HG03575 (cell line): ENCODE measurements around the gene KLHL26.

Experiments used
- ATAC-seq: cut with Tn5 transposase; IDR thresholded peaks from one replicate; pipeline ENCODE4 v1.9.1; 2021; ENCODE audit not compliant: unreplicated experiment, insufficient number of reproducible peaks, low FRiP score; ENCODE audit errors: extremely low read depth

KLHL26 gene

GRCh38 chr19:18701250-18701608, 64.4 kb downstream of the KLHL26 start:
- ATAC-seq, result no peak

GRCh38 chr19:18704054-18704453, 67.2 kb downstream of the KLHL26 start:
- no peak for ATAC-seq

- no peak for ATAC-seq
Observed at GRCh38 chr19:18704971-18705370, 68.1 kb downstream of the KLHL26 start.

- no peak for ATAC-seq
Observed at GRCh38 chr19:18708452-18709231, 71.8 kb downstream of the KLHL26 start.

GRCh38 chr19:18709546-18709945, 72.7 kb downstream of the KLHL26 start:
- ATAC-seq, result no peak

- no peak for ATAC-seq
Observed at GRCh38 chr19:18710186-18710585, 73.4 kb downstream of the KLHL26 start.

- no peak for ATAC-seq
Observed at GRCh38 chr19:18710996-18711751, 74.3 kb downstream of the KLHL26 start.

- no peak for ATAC-seq
Observed at GRCh38 chr19:18711893-18712292, 75.1 kb downstream of the KLHL26 start.

GRCh38 chr19:18712981-18713380, 76.2 kb downstream of the KLHL26 start:
- no peak for ATAC-seq

- no peak for ATAC-seq
Observed at GRCh38 chr19:18713550-18714117, 76.8 kb downstream of the KLHL26 start.

- ATAC-seq, result no peak
Observed at GRCh38 chr19:18715416-18715815, 78.6 kb downstream of the KLHL26 start.

GRCh38 chr19:18716857-18717256, 80.0 kb downstream of the KLHL26 start:
- ATAC-seq, result no peak

GRCh38 chr19:18717601-18718000, 80.8 kb downstream of the KLHL26 start:
- no peak for ATAC-seq

GRCh38 chr19:18718015-18718526, 81.2 kb downstream of the KLHL26 start:
- no peak for ATAC-seq

GRCh38 chr19:18718846-18719458, 82.1 kb downstream of the KLHL26 start:
- no peak for ATAC-seq

GRCh38 chr19:18719541-18719940, 82.7 kb downstream of the KLHL26 start:
- ATAC-seq, result no peak
